Midbrain (tissue), 1 donor: ENCODE data around the gene HCN3.

Experiments used
- DNase-seq: peaks from one replicate; lab custom pipeline; 2025; lab: John Stamatoyannopoulos, UW

The HCN3 gene

DNA sequence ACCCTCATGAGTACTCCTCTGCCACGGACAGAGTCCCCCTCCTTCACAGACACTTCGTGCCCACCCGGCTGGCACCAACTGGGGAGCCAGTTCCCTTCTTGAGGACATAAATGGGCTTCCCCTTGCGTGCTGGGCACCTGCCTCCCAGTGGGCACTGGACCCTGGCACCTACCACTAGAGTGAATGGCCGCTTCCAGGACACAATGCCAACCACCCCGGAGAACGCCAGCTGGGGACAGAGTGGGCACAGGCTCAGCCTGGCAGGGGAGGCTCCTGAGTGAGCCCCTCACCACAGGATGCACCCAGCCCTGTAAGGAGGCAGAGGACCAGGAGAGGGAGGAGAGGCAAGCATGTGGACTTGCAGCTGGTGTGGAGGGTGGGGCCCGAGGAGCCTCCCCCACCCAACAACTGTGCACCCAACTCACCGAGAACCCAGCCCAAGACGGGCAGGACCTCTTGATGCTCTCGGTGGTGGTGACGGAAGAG lies 23.0 kb upstream of the HCN3 start:
- no peak for DNase-seq

DNA sequence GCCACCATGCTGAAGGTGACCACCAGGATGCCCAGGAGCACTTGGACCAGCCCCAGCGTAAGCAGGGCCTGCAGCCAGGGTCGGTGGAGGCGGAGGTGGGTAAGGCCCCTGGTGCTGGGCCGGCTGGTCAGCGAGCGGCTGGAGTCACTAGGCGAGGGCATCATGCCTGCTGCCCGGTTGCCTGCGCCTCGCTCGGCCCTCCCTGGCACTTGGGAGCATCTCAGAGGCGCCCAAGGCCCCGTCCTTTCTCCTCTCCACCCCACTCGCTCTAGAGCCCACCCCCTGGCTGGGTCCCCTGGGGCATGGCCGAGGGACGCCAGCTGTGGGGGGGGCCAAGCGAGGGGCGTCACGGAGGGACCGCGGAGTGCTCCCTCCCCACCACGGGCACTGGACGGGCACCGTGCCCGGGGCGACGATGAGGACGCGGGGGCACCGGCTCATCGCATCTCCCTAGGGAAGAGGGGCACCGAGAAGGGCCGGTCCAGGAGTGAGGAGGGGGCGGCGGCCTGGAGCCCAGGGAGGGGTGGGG lies 22.5 kb upstream of the HCN3 start:
- no peak for DNase-seq

DNA sequence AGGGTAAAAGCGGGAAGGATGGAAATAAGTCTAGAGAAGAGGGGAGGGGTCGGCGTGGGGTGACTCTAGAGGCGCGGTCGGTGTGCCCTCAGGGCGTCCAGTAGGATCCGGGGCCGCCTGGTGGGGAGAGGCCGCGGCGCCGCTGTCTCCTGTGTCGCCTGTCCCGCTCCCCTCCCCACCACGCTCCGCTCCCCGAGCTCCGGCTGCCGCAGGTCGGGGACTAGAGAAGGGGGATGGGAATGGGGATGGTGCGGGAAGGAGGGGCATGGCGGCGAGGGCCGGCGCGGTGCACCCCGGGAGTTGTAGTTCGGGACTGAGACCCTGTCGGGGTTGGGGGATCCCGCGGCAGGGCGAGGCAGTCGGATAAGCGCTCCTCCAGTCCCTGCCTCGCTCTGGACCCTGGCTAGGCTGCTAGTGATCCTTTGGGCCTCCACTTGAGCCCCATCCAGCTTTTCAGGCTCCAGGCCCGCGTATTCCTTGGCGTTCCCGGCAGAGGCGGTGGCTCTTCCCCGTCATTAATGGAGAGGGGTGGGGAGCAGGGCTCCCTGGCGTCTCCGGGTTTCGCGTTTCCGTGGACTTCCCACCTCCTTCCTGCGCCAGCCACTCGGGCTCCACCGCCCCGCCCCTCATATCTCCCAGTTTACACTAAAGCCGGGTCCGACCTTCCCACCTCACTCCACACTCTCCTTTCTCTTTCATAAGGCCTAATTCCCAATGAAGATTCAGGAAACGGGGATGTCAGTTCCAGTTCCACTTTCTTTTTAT lies 21.8 kb upstream of the HCN3 start, which contains the start of gene ENTREP3:
ENTREP3 (minus strand) TSS at position 241 of the 765 bp plus-strand sequence. CDS start 606 bp downstream, outside the sequence.
- peak; percentile 90 for DNase-seq

DNA sequence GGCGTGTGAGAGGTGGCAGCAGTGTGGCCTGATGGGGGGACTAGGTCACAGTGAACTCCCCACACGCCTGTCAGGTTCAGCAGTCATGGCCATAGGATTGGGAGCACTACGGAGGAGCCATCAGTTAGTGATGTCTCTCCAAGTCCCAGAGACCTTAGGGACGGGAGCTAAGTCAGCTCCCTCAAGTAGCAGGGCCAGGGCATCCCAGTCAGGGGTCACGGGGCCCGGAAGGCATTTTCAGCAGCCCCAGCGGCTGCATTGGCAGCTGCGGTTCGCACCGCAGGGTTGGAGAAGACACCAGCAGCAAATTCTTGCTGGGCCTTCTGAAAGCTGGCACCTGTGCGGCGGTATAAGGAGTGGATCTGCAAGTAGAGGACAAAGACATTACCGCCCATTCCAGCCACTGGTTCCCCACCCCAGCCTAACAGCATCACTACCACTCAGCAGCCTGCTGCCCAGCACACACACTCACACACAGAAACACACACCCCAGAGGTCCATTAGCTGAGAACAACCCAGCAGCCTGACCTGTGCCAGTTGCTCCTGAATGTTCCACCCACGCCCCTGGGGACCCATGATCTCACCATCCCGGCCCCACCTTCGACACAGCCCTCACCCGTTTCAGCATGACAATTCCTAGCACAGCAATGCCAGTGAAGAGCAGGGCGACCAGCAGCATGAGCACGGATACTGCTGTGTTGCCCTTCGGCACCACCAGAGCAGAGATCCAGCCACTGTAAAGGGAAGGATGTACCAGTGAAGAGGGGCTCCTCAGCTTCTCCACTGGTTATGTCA lies 21.0 kb upstream of the HCN3 start:
- DNase-seq, result no peak

DNA sequence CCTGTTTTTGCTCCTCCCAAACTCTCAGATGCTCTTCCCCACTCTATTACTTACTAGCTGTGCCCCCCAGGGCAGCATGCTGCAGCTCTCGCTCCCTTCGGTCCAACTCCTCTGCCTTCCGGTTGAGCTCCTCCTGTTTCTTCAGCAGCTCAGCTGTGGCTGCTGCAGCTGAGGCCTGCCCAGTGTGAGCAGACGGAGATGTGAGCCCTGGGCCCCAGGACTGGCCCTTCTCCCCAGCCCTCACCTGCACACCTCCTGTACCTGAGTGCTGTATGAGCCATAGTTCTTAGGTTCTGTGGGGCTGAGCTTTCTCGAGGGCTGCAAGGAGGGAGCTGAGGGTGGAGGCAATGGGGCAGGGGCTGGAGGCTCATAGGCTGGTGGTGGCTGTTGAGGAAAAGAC lies 17.0 kb upstream of the HCN3 start:
- no peak for DNase-seq

DNA sequence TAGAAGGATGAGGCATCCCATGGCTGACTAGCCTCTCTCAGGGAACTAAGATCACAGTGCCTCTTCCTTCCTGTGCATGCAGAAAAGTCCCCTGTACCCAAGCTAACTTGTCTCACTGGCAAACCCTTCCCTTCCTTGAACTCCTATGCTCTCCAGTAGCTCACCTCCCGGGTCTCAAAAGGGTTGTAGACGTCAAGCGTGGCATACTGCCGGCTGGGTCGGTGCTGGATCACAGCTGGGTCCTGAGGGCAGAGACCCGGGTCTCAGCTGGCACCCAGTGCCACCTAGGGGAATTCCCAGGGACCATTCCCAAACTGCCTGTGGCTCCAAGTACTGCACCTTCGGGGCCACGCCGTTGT lies 15.8 kb upstream of the HCN3 start:
- DNase-seq, result no peak

DNA sequence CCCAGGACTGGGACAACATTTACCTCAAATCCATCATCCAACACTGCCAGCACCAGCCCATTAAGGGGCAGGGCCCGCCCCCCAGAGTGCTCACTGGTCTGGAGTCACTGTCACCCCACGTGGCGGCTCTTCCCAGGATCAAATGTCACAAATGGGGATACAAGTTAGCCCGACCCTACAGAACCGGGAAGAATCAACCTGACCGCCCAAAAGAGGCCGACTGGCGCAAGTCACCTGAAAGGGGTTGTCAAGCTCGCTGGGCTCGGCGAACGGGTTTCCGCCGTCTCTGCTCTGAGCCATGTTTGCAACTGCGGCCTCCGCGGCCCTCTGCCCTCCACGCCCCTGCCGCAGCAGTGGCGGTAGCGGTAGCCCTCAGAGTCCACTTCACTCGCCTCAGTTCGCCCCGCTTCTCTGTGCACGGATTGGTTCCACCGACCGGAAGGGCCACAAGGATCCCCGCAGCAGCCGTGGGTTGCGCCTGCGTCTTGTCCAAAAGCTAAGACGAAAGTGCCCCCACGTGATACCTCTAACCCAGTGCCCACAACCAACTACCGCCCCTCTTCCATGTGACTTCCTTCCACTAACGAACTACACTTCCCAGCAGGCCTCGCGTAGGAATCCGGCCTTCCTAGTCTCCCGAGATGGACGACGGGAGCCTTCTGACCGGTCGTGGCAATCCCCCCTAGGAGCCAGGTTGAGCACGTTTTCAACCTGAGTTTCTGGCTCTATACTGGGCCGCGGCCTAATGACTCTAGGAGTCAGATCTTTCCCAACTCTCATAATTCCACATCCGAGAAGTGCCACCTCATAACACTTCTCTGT lies 15.2 kb upstream of the HCN3 start, which contains the start of gene SCAMP3:
SCAMP3 (minus strand) TSS at position 509 of the 822 bp plus-strand sequence; CDS start at position 300, 209 bp downstream.
- peak; percentile 98 for DNase-seq

DNA sequence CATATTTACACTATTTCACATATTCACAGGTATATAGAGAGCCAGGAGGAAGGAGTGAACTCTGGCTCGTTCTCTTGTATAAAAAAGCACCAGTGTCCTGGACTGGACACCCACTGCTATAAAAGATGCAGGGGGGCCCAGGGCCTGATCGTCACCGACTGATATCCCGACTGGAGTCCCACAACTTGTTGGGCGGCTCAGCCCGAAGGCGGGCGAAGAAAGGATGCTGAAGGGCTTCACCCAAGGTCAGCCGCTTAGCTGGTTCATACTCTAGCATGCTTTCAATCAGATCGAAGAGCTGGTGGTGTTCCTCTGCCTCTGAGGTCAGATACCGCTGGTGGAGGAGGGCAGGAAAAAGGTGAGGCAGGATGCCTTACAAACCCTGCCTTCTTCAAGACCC lies 14.2 kb upstream of the HCN3 start:
- no peak for DNase-seq

DNA sequence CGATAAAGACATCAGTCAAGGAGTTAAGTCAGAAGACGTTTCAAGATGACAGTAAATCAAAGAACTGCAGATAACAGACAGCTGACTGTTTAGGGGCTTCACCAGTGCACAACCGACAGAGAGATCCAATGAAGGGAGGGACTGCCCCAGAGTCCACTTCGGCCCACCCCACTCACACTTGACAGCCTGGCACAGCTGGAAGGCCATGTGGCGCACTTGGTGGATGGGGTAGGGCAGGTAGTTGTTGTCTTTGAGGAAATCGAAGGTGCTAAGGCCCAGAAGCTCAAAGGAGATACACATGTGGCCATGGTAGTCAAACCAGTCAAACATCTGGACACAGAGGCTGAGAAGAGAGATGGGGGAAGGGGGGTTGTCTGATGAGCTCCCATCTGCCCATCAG lies 10.7 kb upstream of the HCN3 start:
- no peak for DNase-seq

DNA sequence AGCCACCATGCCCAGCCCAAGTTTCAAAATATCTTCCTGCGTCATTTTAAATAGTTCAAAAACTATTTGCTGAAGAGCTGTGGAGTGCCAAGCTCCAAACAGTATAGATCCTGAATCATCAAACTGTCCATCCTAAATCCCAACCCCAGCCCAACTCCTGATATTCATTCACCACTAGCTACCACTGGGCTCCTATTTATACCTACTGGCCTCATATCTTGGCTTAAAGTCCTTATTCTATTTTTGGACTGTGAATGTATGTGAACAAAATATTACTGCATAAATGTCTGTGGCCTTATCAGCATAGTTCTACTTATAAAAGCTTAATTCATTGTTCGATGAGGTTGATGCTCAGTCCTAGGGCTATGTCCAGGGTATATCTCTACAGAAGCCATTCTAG lies 9.9 kb upstream of the HCN3 start:
- DNase-seq, result no peak

DNA sequence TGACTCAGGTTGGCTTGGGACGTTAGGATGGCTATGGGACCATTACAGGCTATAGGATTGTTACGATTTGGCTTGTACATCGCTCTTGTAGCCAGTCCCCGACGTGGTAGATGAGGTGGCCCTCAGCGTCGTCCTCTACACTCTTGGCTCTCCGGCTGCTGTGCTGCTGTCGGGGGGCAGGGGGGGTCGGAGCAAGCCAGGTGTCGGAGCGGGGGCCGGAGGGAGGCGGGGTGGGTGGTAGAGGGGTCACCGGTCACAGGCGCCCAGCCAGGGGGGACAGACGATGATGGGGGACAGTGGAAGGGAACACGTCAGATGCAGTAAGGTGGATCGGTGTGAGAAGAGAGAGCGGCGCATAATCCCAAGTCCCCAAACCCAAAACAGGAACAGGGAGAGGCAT lies 8.6 kb upstream of the HCN3 start:
- no peak for DNase-seq

DNA sequence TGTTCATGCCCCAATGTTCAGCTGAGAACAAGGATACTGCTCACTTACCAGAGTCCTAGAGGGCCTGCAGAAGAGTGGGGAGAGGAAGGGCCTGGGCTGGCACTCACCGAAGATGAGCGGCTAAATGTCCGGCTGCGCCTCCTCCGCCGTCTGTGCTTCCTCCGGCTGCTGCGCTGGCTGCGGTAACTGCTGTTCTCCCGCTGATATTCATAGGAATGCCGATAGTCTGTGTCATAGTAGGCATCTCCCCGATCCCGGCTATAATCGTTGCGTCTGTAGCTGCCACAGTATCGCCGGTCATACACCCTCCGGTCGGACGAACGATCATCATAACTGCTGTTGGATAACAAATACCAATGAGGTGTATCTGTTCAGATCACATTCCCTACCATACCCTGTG lies 7.9 kb upstream of the HCN3 start:
- no peak for DNase-seq

DNA sequence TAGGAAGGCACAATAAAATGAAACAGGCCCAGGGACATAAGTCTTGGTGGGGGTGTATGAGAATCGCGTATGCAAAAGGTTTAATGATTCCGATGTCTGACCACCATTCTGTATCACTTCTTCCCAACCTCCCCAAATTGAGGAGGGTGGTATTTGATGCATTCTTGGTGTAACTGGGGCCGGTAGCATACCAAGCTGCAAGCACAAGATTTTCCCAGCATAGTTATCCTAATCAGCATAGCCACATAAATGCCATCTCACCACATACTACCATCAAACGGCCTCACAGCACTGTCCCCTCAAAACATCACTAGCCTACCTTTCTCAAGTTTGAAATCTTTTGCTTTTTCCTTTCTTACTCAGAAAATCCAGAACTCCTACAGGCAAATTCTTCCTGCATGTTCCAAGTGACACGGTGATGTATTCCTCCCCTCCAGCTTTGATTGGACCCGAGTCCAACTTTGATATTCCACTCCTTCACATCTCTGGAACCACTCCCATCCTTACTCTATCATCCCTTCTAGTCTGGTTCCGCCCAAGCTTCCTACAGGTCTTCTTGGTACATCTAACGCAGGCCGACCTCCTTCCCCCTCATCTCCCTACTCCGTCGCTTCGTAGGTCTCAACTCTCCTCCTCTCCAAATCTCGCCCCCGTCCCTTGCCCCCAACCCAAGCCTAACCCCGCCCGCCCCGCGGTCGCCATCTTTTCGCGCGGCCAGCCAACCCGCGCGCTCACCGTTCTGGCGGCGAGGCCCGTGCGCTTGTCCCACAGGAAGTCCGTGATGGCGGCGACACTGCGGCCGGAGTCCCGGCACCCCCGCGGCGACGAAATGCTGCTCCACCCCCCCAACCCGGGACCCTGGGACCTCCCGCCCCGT lies 4.6 kb upstream of the HCN3 start:
- DNase-seq, result peak; percentile 45

DNA sequence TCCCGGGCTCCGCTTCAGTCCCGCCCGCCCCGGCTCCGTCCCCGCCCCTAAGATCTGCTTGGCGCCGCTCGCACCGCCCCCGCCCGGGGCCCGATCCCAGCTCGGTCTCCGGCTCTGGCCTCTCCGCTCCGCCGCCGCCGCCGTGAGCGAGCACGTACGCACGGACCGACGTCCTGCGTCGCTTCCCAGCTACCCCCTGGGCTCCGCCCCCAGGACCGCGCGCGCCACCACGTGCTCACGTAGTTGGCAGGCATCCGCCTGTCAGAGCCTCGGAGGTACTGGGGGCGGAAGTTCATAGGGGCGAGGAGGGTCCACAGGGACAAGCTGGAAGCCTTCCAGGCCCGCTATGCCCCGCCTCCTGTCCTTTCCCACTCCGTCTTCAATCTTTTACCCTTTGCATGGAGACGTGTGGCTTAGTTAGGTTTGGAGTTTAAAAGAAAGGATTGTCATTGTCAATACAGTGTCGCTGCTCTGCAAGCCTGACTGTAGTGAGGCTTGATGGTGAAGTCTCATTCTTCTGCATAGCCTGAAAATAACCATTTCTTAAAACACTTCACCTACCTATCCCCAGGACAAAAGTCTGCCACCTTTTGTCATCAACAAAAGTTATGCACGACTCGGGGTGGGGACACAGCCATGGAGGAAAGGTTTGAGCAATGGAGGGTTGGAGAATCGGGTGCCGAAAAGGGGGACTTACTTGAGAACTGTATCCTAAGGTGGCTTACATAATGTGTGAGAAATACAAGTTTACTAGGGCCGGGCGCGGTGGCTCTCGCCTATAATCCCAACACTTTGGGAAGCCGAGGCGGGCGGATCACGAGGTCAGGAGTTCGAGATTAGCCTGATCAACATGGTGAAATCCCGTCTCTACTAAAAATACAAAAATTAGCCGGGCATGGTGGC lies 3.7 kb upstream of the HCN3 start, which contains the start of gene CLK2:
CLK2 (minus strand) TSS at position 162 of the 903 bp plus-strand sequence. CDS start 2,527 bp downstream, outside the sequence.
- DNase-seq, result peak; percentile 93

DNA sequence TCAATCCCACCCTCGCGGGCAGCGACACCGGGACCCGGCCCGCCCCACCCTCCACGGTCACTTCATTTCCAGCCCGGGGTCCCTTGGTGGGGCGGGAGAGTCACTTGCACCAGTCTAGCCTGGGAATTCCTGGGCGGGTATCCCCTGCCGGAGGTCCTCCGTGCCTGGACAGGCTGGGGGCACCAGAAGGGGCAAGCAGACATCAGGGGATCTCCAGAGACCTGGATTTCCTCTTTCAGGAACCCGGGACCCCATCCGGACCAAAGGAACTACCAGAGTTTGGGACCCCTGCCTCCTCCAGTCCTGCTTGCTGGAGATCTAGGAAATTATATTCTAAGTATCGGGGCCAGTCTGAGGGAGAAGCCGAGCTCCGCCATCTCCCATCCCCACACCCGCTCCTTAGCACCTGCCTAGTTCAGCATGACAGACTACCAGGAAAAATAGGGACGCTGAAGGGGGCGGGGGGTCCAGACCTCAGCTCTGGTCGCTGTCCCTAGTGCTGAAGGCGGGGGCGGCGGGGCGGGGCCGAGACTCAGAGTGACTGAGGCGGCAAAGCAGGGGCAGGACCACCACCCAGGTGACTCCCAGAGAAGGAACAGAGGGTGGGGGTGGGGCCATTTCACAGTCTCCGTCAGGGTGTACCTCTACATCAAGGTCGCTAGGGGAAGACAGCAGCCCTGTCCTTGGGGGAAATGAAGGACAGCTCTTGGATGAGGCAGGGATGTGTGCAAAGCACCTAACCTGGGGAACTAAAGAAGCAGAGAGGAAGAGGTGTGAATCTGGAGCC lies 832 bp downstream of the HCN3 start:
- DNase-seq, result no peak

DNA sequence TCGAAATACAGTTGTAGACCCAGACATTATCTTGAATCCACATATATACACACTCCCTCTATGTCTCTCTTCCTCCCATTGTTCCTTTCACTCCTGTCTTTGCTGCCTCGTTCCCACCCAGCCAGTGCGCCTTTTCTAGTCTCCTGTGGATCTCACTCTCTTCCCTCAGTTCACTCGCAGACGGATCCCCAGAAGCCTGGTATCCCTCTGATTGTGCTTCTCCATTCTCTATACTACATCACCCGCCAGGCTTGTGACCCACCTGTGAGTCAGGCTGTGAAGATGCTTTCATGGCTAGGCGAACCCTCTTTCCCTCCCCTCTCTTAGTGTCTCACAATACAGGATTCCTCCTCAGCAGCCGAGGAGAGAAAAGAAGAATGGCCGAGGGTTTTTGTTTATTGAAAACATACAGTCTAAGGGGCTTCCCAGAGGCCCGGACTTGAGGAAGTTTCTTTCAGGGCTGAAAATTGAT lies 1.5 kb downstream of the HCN3 start:
- no peak for DNase-seq

DNA sequence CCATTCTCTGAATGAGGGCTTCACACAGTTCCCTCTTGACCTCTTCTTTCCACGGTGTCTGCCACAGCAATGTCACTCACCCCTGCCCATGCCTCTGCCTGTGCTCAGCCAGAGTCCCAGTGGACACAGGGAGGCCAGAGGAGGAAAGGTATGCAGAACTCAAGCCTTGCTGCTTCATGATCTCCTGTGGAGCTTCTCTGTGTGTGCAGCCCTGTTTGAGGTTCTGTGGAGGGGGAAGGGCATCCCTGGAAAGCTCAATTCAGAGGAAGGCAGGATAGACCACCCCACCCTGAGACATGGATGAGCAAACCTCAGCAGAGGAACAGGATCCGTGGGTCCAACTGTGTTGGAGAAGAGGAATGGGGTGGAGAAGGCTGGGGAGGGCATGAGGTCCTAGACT lies 2.0 kb downstream of the HCN3 start:
- DNase-seq, result no peak

DNA sequence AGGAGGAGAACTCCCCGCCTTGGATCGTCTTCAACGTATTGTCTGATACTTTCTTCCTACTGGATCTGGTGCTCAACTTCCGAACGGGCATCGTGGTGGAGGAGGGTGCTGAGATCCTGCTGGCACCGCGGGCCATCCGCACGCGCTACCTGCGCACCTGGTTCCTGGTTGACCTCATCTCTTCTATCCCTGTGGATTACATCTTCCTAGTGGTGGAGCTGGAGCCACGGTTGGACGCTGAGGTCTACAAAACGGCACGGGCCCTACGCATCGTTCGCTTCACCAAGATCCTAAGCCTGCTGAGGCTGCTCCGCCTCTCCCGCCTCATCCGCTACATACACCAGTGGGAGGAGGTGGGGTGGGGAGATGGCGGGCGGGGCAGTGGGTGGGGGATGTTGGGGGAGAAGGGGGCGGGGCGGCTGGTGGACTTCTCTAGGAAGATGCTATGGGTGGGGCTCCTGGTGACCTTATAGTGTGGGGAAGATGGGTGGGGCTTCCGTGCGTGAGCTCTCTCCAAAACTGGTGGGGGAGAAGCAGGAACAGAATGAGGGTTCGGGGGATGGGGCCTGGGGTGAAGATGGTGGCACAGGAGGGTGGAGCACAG lies 5.3 kb downstream of the HCN3 start:
- DNase-seq, result no peak
